GM18511 (cell line): ENCODE measurements around the gene FGF14.
"Not testable (repeated sequence)": the region's sequence is repeated elsewhere in the genome, so short reads cannot be mapped to it uniquely, and the experiment has no call there.

Experiments used
- ATAC-seq: cut with Tn5 transposase; IDR thresholded peaks from one replicate; pipeline ENCODE4 v1.9.1; 2021; ENCODE audit warnings: mild to moderate bottlenecking, moderate library complexity; ENCODE audit not compliant: unreplicated experiment

FGF14 gene

GRCh38 chr13:101881593-101881992, 520.3 kb downstream of the FGF14 start:
- no peak for ATAC-seq

- ATAC-seq = peak; percentile 65
Measured at GRCh38 chr13:101880581-101880980, 521.3 kb downstream of the FGF14 start.

DNA sequence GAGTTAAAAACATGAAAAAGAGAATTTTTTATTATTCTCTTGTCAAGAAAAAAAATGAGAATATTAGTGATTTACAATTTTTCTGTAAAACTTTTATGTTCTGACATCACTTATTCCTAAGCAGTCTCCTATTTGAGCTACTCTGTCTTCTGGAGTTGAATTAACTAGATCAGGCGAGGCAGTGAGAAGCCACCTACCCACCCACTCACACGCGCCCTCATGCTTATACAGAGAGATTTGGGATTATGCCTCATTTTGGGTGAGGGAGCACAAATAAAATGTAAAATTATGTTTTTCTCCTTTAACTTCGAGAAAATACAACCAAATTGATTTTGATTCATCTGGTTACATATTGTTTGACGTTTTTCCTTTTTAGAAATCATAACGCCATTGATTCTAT, 524.9 kb downstream of the FGF14 start:
- ATAC-seq = no peak

DNA sequence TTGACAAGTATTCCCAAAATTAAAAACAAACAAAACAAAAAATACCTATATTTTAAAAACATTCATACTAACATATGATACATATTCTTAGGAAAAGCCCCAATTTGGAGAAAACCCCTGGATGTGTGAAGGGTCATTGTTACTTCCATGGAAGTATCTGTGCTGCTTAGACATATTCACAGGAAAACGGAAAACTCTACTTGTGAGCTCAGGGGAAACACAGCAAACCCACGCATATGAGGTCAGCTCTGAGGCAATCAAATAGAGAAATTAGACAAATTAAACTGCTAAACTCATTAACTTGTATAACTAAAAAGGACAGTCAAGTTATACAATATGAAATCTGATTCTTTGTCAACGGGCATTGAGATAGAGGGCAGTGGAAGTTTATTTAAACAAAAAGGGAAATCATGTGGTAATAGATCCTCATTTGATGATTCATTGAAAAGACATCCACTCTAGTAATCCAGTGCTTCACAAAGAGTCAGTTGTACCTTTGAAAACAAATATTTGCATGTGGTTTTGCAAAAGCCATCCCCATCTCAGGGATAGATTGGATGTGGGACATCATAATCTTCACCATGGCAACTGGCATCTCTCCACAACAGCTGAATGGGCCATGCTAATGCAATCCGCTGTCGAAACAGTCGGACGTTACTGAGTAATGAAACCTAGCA, 526.0 kb downstream of the FGF14 start:
- no peak for ATAC-seq

- ATAC-seq = no peak
Measured at GRCh38 chr13:101875091-101875490, 526.8 kb downstream of the FGF14 start.

DNA sequence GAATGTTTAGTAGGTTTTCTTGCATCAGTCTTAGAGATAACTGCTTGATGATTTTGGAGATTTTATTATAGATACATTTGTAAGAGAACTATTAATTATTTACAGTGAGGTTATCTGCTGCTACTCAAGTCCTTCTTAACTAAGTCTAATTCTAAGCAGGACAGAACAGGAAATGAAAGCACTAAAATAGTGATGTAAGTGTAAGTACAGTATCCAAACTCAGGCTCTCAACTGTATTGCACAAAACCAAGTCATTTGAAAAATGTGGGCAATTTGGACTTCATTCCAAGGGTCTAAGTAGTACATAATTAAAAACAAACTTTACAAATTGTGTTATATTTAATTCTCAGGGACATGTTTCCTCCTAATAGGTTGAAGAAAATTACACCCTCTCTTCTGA, 532.3 kb downstream of the FGF14 start:
- ATAC-seq = peak; percentile 94

DNA sequence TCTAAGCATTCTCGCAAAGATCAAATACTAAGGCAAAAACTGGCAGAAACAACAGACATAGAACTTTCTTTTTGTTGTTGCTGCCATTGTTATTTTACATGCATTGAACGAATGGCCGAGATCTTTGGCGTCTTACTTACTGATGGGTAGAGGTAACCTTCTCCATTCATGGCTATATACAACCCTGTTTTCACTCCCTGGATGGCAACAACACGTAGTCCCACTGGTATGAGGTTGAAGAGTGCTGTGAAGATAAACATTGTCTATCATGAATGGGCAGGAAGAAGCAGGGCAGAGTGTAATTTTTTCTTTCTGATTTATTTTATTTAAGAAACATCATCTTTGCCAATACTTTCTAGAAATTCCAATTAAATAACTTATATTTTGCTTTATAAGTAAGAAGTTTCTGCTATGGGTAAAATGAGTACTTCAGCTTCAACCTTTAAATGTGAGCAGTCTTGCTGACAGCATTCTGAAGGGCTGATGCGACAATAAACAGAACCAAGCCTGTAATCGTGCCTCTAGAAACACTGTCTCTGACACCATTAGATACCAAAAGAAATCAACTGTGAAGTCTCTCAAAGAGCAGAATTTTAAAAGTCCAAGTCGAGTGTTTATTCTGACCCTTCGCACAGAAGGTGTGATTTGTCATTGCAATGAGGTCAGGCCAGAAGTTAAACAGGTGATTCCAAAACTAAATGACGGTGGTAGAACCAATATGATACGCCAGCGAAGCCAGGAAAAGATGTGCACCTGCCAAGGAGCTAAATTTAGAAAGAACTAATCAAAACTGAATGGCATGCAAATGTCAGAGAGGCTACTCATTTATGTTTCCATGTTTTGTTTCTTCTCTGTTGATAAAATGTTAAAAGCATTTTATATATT, 533.0 kb downstream of the FGF14 start:
- ATAC-seq = peak; percentile 42

DNA sequence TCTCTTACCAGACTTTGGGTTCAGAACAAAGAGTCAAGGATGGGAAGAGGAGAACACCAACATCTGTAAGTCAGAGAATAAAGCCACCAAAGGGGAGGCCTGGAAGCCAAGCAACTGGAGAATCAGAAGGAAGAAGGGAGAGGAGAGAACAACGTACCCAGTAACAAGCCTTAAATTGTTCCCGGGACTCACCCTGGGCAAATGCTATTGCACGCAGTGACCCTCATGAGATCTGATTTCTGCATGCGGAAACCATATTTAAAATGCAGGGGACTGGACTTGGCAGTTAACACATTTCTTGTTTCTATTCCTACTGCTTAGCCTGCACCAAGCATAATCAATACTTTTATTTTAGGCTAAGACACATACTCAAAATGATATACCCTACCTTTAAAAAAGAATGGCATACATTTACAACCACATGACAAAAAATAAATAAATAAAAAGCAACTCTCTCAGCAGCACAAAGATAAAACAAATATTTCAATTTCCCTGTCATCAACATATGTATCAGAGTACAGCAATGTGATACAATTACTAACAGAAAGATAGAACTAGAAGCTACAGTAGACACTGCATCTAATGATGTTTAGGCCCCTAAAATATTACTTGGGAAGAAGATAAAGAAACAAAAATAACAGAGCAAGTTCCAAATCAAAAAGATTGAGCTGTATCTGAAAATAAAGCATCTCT, 534.8 kb downstream of the FGF14 start:
- no peak for ATAC-seq

GRCh38 chr13:101858860-101859259, 543.0 kb downstream of the FGF14 start:
- no peak for ATAC-seq

GRCh38 chr13:101846701-101847100, 555.1 kb downstream of the FGF14 start:
- no peak for ATAC-seq

- no peak for ATAC-seq
Measured at GRCh38 chr13:101846249-101846648, 555.6 kb downstream of the FGF14 start.

DNA sequence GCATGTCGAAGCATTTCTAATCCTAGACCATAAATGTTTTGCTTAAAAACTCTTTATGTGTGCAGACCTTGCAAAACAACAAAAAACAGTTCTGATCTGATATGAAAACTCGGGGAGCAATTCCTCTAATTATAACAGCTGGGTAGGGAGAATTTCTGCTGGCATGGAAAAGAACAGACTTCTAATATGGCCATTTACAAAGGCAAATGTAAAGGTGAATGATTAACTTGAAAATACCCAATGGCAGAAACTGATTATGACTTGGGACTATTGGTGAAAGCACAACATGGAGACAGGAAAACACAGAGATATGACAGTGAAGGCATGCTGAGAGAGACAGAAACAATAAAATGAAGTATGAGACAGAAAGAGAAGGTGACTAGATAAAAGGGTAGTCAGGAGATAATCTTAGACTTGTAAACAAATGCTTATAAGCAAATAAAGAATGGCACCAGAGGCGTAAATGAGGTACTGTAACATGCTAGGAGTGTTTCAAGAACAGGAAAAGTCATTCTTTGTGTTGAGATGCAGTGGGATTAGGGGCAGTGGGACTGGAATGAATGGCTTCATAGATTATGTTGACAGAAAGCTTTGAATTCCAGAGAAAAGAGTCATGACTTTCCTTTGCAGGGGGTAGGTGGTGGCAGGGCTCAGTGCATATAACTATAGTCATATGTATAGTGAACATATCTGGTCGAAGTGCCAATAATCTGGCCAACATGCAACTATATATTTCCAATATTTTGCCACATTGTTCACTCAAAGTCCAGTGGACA, 556.4 kb downstream of the FGF14 start:
- no peak for ATAC-seq

DNA sequence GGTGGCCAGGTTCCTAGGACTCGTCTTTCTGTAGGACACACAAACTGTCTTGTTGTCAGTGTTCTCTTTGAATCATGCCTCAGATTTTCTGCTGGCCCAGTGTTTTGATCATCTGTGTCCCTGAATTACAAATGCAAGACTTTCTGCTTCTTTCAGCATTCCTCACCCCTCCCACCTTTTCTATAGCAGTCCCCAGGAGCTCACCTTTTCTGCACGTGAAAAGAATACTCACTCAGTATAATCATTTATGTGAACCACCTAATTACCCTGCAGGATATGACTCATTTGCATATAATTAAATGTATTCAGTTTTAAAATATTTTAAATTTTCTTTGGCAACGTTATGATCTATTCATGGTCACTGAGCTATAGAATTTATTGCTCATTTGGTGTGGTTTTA, 560.1 kb downstream of the FGF14 start:
- ATAC-seq = no peak

- ATAC-seq = no peak
Measured at GRCh38 chr13:101838323-101838722, 563.5 kb downstream of the FGF14 start.

GRCh38 chr13:101837778-101838177, 564.1 kb downstream of the FGF14 start:
- not testable (repeated sequence) for ATAC-seq

DNA sequence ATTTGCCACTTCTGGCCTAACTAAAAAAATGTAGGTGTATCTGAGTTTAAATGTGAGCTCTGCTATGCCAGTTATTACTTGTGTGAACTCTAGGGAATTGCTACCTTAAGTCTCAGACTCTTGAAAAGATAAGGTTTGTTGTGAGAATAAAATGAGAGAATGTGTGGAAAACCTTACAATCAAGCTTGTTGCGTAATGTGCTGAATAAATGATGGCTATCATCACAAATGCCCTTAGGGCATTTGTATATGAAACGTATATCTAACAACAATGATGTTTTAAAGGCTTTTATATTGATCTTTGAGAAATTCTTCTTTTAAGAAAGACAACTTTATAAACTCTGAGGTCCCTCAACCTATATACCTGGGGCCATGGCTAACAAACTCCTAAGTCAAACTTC, 564.6 kb downstream of the FGF14 start:
- no peak for ATAC-seq

DNA sequence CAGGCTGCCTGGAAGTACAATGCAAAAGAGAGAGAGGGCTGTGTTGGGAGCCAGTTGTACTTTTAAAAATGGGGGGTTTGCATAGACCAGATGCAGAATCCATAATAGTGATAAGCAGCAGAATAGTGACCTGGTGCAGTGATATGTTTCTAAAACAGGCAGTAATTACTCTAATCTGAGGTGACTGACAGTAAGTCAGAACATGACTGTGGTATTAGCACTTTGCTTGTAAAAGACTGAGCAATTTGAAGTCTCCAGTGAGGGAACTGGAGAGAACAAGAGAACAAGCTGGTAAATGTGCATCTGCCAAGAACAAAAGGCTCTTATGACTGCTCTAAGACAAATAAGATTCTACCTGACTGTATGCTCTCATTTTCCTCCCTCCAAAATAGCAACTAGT, 565.9 kb downstream of the FGF14 start:
- no peak for ATAC-seq

GRCh38 chr13:101833671-101834070, 568.2 kb downstream of the FGF14 start:
- ATAC-seq = no peak

- no peak for ATAC-seq
Measured at GRCh38 chr13:101830035-101830434, 571.8 kb downstream of the FGF14 start.

DNA sequence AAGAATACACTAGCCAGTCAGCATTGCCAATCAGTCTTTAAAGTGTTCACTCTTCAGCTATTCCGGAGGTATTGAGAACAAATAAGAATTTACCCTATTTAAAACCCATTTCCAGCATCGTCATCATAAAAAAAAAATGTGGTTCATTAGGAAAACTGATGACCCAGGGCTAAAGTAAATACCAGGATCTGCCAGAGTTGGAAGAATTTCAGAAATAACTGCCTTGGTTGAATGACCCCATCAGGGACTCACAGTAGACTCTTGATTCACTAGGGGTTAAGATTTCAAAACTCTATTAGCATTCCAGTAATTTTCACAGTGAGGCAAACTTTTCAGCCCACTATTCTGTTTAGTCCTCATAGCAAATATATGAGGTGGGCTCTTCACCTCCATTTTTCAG, 572.4 kb downstream of the FGF14 start:
- ATAC-seq = no peak

DNA sequence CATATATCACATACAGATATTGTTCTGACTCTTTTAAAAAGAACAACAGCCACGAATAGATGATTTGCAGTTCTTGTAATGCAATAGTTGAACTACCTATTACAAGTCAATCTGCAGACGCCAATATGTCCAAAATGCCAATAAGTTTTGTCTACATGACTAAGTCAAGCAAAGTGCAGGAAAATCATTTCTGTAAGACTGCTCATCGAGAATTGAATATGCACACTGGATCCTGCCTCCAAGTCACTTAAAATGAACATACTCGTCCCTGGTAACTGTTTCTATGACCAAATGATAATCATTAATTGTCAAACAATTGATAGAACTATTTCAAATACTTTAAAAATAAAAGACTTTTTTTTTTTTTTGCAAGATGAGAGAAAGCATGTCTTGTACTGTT, 573.7 kb downstream of the FGF14 start:
- ATAC-seq = no peak
